ENCODE results near the gene EXOSC9.

EXOSC9 gene

GRCh38 chr4:121822796-121823504, 21.8 kb downstream of the EXOSC9 start:
- Histone ChIP-seq H2BK120ac (ENCODE audit: low read depth, low read length) (peak overlapping the region; percentile 74), H3K27me3 (ENCODE audit: control insufficient read depth in 3 of 3, insufficient read depth in 3 of 3, low read depth in 1 of 3, low read length in 3 of 3) (no peaks in the 10 kb centered on the region), H3K4me1 (ENCODE audit: control insufficient read depth in 2 of 2, insufficient read depth in 1 of 2, low read depth in 1 of 2, low read length in 2 of 2) (peaks cover 0 to 8% of the 10 kb centered on the region in 2 donors), H3K36me3 (replicated peaks in 1 of 2; ENCODE audit: control insufficient read depth in 2 of 2, insufficient read depth in 2 of 2, low read length in 2 of 2) (peaks cover 12 to 68% of the 10 kb centered on the region in 2 donors), H3K23ac (ENCODE audit: low read depth, low read length, poor library complexity) (peak overlapping the region; percentile 98), H3K9ac (ENCODE audit: low read depth, low read length, poor library complexity) (peak overlapping the region; percentile 96), H3K4me2 (ENCODE audit: insufficient read depth, low read length, poor library complexity, severe bottlenecking) (peak overlapping the region; percentile 55), H3K4me3 (ENCODE audit: low read length in 2 of 2) (peak overlapping the region; percentile 93 to 98), H2BK12ac (ENCODE audit: low read length) (no peak overlapping the region), H2BK15ac (ENCODE audit: low read length) (no peak overlapping the region), H3K9me3 (replicated peaks in 1 of 2; ENCODE audit: control insufficient read depth in 2 of 2, insufficient read depth in 1 of 2, low read depth in 1 of 2, low read length in 2 of 2) (no peaks in the 10 kb centered on the region), H2BK5ac (ENCODE audit: low read length) (peak overlapping the region; percentile 95), H2AK5ac (ENCODE audit: low read depth, low read length) (peak overlapping the region; percentile 70), H2AFZ (ENCODE audit: low read length) (peak overlapping the region; percentile 87), H3K14ac (ENCODE audit: low read length) (peak overlapping the region; percentile 96), H3K4ac (ENCODE audit: low read length) (no peak overlapping the region), H4K8ac (ENCODE audit: low read depth, low read length) (no peak overlapping the region), H3K18ac (ENCODE audit: low read length) (peak overlapping the region; percentile 94), H4K91ac (ENCODE audit: low read depth, low read length, poor library complexity) (peak overlapping the region; percentile 79), H3K27ac (replicated peaks; ENCODE audit: low read length) (peak overlapping the region; percentile 81), H3K79me1 (ENCODE audit: low read depth, low read length) (peaks cover 5% of the 10 kb centered on the region)
- no CpG with 5 or more reads among the region's 30 CpGs for WGBS, 2 donors (ENCODE audit: extremely low coverage in 2 of 2, insufficient read length in 2 of 2, insufficient replicate concordance in 1 of 2)
- DNase-seq (ENCODE audit: low spot score) = peak; percentile 4

- H2BK12ac ChIP-seq (ENCODE audit: low read length) = no peak within 1 kb of the TSS
- H3K36me3 ChIP-seq (replicated peaks in 1 of 2; ENCODE audit: control insufficient read depth in 2 of 2, insufficient read depth in 2 of 2, low read length in 2 of 2) = peaks cover 7 to 67% of the 10 kb centered on the region in 2 donors
- no CpG with 5 or more reads among the region's 63 CpGs for WGBS, 2 donors (ENCODE audit: extremely low coverage in 2 of 2, insufficient read length in 2 of 2, insufficient replicate concordance in 1 of 2)
Observed at GRCh38 chr4:121823505-121824170, 22.5 kb downstream of the EXOSC9 start, which contains the start of gene CCNA2. Gene CCNA2 (minus strand): TSS chr4:121823883. CDS start chr4:121823628, 255 bp downstream.

GRCh38 chr4:121824171-121824527, 23.0 kb downstream of the EXOSC9 start:
- Histone ChIP-seq H3K23ac (ENCODE audit: low read depth, low read length, poor library complexity) (no peak overlapping the region), H2BK120ac (ENCODE audit: low read depth, low read length) (no peak overlapping the region)

More at GRCh38 chr4:121823505-121824170, 22.5 kb downstream of the EXOSC9 start, which contains the start of gene CCNA2:
- peak within 1 kb of the TSS; percentile 95 for H2BK5ac ChIP-seq (ENCODE audit: low read length)
- H4K91ac ChIP-seq (ENCODE audit: low read depth, low read length, poor library complexity) = peak within 1 kb of the TSS; percentile 79
- peak within 1 kb of the TSS; percentile 94 for H3K18ac ChIP-seq (ENCODE audit: low read length)
- H3K4ac ChIP-seq (ENCODE audit: low read length) = peak within 1 kb of the TSS; percentile 66
- H2BK15ac ChIP-seq (ENCODE audit: low read length) = no peak within 1 kb of the TSS
- peak within 1 kb of the TSS; percentile 81 for H3K27ac ChIP-seq (replicated peaks; ENCODE audit: low read length)
- peak within 1 kb of the TSS; percentile 96 for H3K14ac ChIP-seq (ENCODE audit: low read length)
- H3K4me1 ChIP-seq (ENCODE audit: control insufficient read depth in 2 of 2, insufficient read depth in 1 of 2, low read depth in 1 of 2, low read length in 2 of 2) = peaks cover 0 to 8% of the 10 kb centered on the region in 2 donors
- no peaks in the 10 kb centered on the region for H3K9me3 ChIP-seq (replicated peaks in 1 of 2; ENCODE audit: control insufficient read depth in 2 of 2, insufficient read depth in 1 of 2, low read depth in 1 of 2, low read length in 2 of 2)
- peak within 1 kb of the TSS; percentile 93 to 98 for H3K4me3 ChIP-seq (ENCODE audit: low read length in 2 of 2)
- peaks cover 5% of the 10 kb centered on the region for H3K79me1 ChIP-seq (ENCODE audit: low read depth, low read length)
- no peak within 1 kb of the TSS for H4K8ac ChIP-seq (ENCODE audit: low read depth, low read length)
- peak; percentile 96 for DNase-seq (ENCODE audit: low spot score)
- peak within 1 kb of the TSS; percentile 98 for H3K23ac ChIP-seq (ENCODE audit: low read depth, low read length, poor library complexity)
- H3K4me2 ChIP-seq (ENCODE audit: insufficient read depth, low read length, poor library complexity, severe bottlenecking) = peak within 1 kb of the TSS; percentile 55
- H2AFZ ChIP-seq (ENCODE audit: low read length) = peak within 1 kb of the TSS; percentile 93
- H3K9ac ChIP-seq (ENCODE audit: low read depth, low read length, poor library complexity) = peak within 1 kb of the TSS; percentile 96
- peak within 1 kb of the TSS; percentile 70 for H2AK5ac ChIP-seq (ENCODE audit: low read depth, low read length)
- H3K27me3 ChIP-seq (ENCODE audit: control insufficient read depth in 3 of 3, insufficient read depth in 3 of 3, low read depth in 1 of 3, low read length in 3 of 3) = no peaks in the 10 kb centered on the region
- peak within 1 kb of the TSS; percentile 74 for H2BK120ac ChIP-seq (ENCODE audit: low read depth, low read length)

GRCh38 chr4:121824950-121825349, 23.8 kb downstream of the EXOSC9 start:
- no peak overlapping the region for H3K14ac ChIP-seq (ENCODE audit: low read length)
- no peak overlapping the region for H2AFZ ChIP-seq (ENCODE audit: low read length)
- peaks cover 0 to 8% of the 10 kb centered on the region in 2 donors for H3K4me1 ChIP-seq (ENCODE audit: control insufficient read depth in 2 of 2, insufficient read depth in 1 of 2, low read depth in 1 of 2, low read length in 2 of 2)
- H3K9me3 ChIP-seq (replicated peaks in 1 of 2; ENCODE audit: control insufficient read depth in 2 of 2, insufficient read depth in 1 of 2, low read depth in 1 of 2, low read length in 2 of 2) = no peaks in the 10 kb centered on the region
- H3K36me3 ChIP-seq (replicated peaks in 1 of 2; ENCODE audit: control insufficient read depth in 2 of 2, insufficient read depth in 2 of 2, low read length in 2 of 2) = peaks cover 4 to 62% of the 10 kb centered on the region in 2 donors
- DNase-seq (ENCODE audit: low spot score) = no peak
- no peak overlapping the region for H3K27ac ChIP-seq (replicated peaks; ENCODE audit: low read length)
- no peak overlapping the region for H4K8ac ChIP-seq (ENCODE audit: low read depth, low read length)
- no peak overlapping the region for H4K91ac ChIP-seq (ENCODE audit: low read depth, low read length, poor library complexity)
- H2BK120ac ChIP-seq (ENCODE audit: low read depth, low read length) = no peak overlapping the region
- no peak overlapping the region for H3K18ac ChIP-seq (ENCODE audit: low read length)
- no peaks in the 10 kb centered on the region for H3K27me3 ChIP-seq (ENCODE audit: control insufficient read depth in 3 of 3, insufficient read depth in 3 of 3, low read depth in 1 of 3, low read length in 3 of 3)
- no peak overlapping the region for H3K9ac ChIP-seq (ENCODE audit: low read depth, low read length, poor library complexity)
- no peak overlapping the region for H3K23ac ChIP-seq (ENCODE audit: low read depth, low read length, poor library complexity)
- H2AK5ac ChIP-seq (ENCODE audit: low read depth, low read length) = no peak overlapping the region
- no CpG with 5 or more reads among the region's 2 CpGs for WGBS, 2 donors (ENCODE audit: extremely low coverage in 2 of 2, insufficient read length in 2 of 2, insufficient replicate concordance in 1 of 2)
- no peak overlapping the region for H2BK12ac ChIP-seq (ENCODE audit: low read length)
- no peak overlapping the region for H3K4me3 ChIP-seq (ENCODE audit: low read length in 2 of 2)
- peaks cover 5% of the 10 kb centered on the region for H3K79me1 ChIP-seq (ENCODE audit: low read depth, low read length)
- H2BK15ac ChIP-seq (ENCODE audit: low read length) = no peak overlapping the region
- no peak overlapping the region for H2BK5ac ChIP-seq (ENCODE audit: low read length)
- H3K4me2 ChIP-seq (ENCODE audit: insufficient read depth, low read length, poor library complexity, severe bottlenecking) = no peak overlapping the region
- H3K4ac ChIP-seq (ENCODE audit: low read length) = no peak overlapping the region

More at GRCh38 chr4:121824171-121824527, 23.0 kb downstream of the EXOSC9 start:
- no peak for DNase-seq (ENCODE audit: low spot score)
- H3K4me3 ChIP-seq (ENCODE audit: low read length in 2 of 2) = peak overlapping the region; percentile 72 to 93
- H2AFZ ChIP-seq (ENCODE audit: low read length) = peak overlapping the region; percentile 93
- WGBS, 2 donors (ENCODE audit: extremely low coverage in 2 of 2, insufficient read length in 2 of 2, insufficient replicate concordance in 1 of 2) = no CpG with 5 or more reads among the region's 8 CpGs
- H2BK12ac ChIP-seq (ENCODE audit: low read length) = no peak overlapping the region
- peak overlapping the region; percentile 43 for H3K4me2 ChIP-seq (ENCODE audit: insufficient read depth, low read length, poor library complexity, severe bottlenecking)
- H3K18ac ChIP-seq (ENCODE audit: low read length) = no peak overlapping the region
- no peak overlapping the region for H3K14ac ChIP-seq (ENCODE audit: low read length)
- H3K9ac ChIP-seq (ENCODE audit: low read depth, low read length, poor library complexity) = no peak overlapping the region
- no peak overlapping the region for H3K4ac ChIP-seq (ENCODE audit: low read length)
- H4K91ac ChIP-seq (ENCODE audit: low read depth, low read length, poor library complexity) = no peak overlapping the region
- H3K4me1 ChIP-seq (ENCODE audit: control insufficient read depth in 2 of 2, insufficient read depth in 1 of 2, low read depth in 1 of 2, low read length in 2 of 2) = peaks cover 0 to 8% of the 10 kb centered on the region in 2 donors
- peaks cover 5 to 64% of the 10 kb centered on the region in 2 donors for H3K36me3 ChIP-seq (replicated peaks in 1 of 2; ENCODE audit: control insufficient read depth in 2 of 2, insufficient read depth in 2 of 2, low read length in 2 of 2)
- no peaks in the 10 kb centered on the region for H3K9me3 ChIP-seq (replicated peaks in 1 of 2; ENCODE audit: control insufficient read depth in 2 of 2, insufficient read depth in 1 of 2, low read depth in 1 of 2, low read length in 2 of 2)
- H2BK5ac ChIP-seq (ENCODE audit: low read length) = peak overlapping the region; percentile 95
- H3K79me1 ChIP-seq (ENCODE audit: low read depth, low read length) = peaks cover 5% of the 10 kb centered on the region
- no peaks in the 10 kb centered on the region for H3K27me3 ChIP-seq (ENCODE audit: control insufficient read depth in 3 of 3, insufficient read depth in 3 of 3, low read depth in 1 of 3, low read length in 3 of 3)
- H4K8ac ChIP-seq (ENCODE audit: low read depth, low read length) = no peak overlapping the region
- H2BK15ac ChIP-seq (ENCODE audit: low read length) = no peak overlapping the region
- no peak overlapping the region for H3K27ac ChIP-seq (replicated peaks; ENCODE audit: low read length)
- H2AK5ac ChIP-seq (ENCODE audit: low read depth, low read length) = no peak overlapping the region
